Measurements from ENCODE around the gene SIDT2.

DNA sequence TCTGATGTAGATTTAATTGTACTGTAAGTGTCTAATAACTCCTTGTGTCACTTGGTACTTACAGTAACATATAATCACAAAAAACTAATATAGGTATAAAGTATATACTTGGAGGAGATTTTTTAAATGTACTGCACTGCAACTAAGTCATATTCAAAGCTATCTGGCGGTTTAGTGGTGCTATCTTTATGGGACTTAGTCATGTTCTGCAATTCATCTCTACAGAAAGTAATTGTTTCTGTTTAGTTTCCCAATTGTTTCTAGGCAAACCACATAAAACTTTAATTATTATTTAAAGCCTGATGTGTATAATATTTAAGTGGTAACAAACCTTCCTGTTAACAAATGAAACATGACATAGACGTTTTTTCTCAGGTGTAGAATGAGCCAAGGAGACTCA, 26.5 kb upstream of the SIDT2 start:
- TF ChIP-seq, protein P1, sequence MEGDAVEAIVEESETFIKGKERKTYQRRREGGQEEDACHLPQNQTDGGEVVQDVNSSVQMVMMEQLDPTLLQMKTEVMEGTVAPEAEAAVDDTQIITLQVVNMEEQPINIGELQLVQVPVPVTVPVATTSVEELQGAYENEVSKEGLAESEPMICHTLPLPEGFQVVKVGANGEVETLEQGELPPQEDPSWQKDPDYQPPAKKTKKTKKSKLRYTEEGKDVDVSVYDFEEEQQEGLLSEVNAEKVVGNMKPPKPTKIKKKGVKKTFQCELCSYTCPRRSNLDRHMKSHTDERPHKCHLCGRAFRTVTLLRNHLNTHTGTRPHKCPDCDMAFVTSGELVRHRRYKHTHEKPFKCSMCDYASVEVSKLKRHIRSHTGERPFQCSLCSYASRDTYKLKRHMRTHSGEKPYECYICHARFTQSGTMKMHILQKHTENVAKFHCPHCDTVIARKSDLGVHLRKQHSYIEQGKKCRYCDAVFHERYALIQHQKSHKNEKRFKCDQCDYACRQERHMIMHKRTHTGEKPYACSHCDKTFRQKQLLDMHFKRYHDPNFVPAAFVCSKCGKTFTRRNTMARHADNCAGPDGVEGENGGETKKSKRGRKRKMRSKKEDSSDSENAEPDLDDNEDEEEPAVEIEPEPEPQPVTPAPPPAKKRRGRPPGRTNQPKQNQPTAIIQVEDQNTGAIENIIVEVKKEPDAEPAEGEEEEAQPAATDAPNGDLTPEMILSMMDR (IDR thresholded peaks at IDR 0.05; ENCODE audit: poor library complexity, severe bottlenecking): no peak
- no peak for TF ChIP-seq EZH2 (IDR thresholded peaks at IDR 0.05; ENCODE audit: borderline replicate concordance, insufficient read depth, low read length, poor library complexity, severe bottlenecking)
- no peak for TF ChIP-seq TAF1 (IDR thresholded peaks at IDR 0.05; ENCODE audit: low read depth)
- no peak for TF ChIP-seq SMC3 (conservative IDR thresholded peaks at IDR 0.05; ENCODE audit: poor library complexity)
- no peak for TF ChIP-seq MXI1 (conservative IDR thresholded peaks at IDR 0.05; ENCODE audit: poor library complexity, severe bottlenecking)
- TF ChIP-seq POLR2AphosphoS5 (IDR thresholded peaks at IDR 0.05): no peak
- TF ChIP-seq EP300 (conservative IDR thresholded peaks at IDR 0.05; ENCODE audit: poor library complexity, severe bottlenecking): no peak
- TF ChIP-seq RAD21 (conservative IDR thresholded peaks at IDR 0.05): no peak
- TF ChIP-seq REST (IDR thresholded peaks at IDR 0.05; ENCODE audit: borderline replicate concordance): no peak

Measured in neural cell (in vitro differentiated cells).